HG03064 (cell line): ENCODE measurements around the gene SERINC5.
"Not testable (repeated sequence)": the region's sequence is repeated elsewhere in the genome, so short reads cannot be mapped to it uniquely, and the experiment has no call there.

Experiments
- ATAC-seq: cut with Tn5 transposase; IDR thresholded peaks from one replicate; pipeline ENCODE4 v1.9.1; 2021; ENCODE audit warnings: low read depth; ENCODE audit not compliant: unreplicated experiment

The SERINC5 gene

DNA sequence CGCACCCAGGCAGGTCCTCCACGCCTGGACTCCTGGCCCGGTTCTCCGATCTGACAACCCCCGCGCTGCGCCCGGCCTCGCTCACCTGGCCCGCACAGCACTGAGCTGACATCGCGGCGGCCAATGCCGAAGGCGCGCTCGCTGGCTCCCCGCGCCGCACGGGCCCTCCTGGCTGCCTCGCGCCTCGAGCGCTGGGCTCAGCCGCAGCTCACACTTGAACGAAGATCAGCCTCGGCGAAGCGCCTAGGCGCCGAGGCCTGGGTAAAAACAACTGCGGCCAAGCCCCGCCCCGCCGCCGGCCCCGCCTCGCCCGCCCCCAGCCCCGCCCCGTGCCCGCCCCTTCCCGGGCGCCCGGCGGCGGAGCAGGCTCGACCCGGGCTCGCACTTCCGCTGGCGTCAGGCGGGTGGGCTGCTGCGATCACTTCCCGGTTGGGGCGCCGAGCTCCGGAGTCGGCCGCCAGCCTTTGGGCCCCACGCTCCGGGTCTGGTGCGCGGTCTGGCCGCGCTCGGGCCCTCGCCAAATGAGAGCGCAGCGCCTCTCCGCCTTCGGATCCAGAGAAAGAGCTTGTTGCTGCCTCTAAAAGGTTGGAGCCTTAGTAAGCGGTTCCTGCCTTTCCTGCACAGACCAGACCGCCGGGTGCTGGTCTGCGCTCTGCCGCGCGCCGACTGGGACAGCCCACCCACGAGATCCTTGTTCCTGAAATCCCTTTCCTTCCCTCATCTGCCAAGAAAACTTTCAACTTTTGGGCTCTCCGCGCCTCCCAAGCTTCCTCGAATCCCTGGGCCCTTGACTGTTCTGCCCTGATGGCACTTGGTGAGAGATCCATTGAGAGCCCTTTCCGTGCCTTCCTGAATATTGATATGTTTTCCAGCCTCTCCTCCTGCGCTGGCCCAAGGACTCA is at the start of gene SERINC5:
Gene SERINC5 (minus strand): TSS at position 238 of the 902 bp plus-strand sequence. CDS start 126 bp downstream, at position 112.
- peak; percentile 80 for ATAC-seq

DNA sequence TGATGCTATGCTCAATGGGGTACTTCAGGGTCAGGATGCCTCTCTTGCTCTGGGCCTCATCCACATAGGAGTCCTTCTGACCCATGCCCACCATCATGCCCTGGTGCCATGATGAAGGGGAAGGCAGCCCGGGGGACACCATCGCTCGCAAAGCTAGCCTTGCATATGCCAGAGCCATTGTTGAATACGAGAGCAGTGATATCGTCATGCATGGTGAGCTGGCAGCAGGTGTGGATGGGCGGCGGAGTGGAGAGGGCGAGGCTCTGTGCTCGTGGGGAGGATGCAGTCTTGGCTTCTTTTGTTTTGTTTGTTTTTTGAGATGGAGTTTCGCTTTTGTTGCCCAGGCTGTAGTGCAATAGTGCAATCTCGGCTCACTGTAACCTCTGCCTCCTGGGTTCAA is 46.8 kb upstream of the SERINC5 start:
- ATAC-seq: no peak

DNA sequence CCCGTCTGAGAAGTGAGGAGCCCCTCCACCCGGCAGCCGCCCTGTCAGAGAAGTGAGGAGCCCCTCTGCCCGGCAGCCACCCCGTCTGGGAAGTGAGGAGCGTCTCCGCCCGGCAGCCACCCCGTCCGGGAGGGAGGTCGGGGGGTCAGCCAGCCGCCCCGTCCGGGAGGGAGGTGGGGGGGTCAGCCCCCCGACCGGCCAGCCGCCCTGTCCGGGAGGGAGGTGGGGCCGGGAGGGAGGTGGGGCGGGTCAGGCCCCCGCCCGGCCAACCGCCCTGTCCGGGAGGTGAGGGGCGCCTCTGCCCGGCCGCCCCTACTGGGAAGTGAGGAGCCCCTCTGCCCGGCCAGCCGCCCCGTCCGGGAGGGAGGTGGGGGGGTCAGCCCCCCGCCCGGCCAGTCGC is 45.5 kb upstream of the SERINC5 start:
- ATAC-seq: not testable (repeated sequence)

DNA sequence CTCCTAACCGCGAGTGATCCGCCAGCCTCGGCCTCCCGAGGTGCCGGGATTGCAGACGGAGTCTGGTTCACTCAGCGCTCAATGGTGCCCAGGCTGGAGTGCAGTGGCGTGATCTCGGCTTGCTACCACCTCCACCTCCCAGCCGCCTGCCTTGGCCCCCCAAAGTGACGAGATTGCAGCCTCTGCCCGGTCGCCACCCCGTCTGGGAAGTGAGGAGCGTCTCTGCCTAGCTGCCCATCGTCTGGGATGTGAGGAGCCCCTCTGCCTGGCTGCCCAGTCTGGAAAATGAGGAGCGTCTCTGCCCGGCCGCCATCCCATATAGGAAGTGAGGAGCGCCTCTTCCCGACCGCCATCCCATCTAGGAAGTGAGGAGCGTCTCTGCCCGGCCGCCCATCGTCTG is 44.9 kb upstream of the SERINC5 start:
- ATAC-seq: not testable (repeated sequence)

DNA sequence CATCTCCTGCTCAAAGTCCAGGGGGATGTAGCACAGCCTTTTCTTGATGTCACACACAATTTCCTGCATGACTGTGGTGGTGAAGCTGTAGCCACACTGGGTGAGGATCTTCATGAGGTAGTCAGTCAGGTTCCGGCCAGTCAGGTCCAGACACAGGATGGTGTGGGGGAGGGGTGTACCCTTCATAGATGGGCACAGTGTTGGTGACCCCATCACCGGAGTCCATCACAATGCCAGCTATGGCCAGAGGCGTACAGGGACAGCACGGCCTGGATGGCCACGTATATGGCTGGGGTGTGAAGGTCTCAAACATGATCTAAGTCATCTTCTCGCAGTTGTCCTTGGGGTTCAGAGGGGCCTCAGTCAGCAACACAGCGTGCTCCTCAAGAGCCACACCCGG is 44.3 kb upstream of the SERINC5 start:
- ATAC-seq: no peak

DNA sequence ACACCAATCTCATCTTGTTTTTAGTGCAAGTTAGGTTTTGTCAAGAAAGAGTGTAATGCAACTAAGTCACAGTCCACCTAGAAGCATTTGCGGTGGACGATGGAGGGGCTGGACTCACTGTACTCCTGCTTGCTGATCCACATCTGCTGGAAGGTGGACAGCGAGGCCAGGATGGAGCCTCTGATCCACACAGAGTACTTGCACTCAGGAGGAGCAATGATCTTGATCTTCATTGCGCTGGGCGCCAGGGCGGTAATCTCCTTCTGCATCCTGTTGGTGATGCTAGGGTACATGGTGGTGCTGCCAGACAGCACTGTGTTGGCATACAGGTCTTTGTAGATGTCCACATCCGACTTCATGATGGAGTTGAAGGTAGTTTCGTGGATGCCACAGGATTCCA is 43.8 kb upstream of the SERINC5 start:
- no peak for ATAC-seq

DNA sequence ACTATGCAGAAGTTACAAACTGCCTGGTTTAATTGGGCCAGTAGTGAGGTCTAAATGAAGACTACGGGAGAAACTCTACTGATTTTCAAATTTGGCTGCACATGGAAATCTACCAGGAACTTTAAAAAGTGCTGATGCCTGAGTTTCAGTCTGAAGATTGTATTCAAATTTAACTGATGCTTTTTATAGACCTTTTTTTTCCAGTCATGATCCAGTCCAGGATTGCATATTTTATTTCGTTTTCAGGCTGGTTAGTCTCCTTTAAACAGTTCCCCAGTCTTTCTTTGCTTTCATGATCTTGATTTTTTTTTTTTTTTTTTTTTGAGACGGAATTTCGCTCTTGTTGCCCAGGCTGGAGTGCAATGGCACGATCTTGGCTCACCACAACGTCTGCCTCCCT is 40.3 kb upstream of the SERINC5 start:
- ATAC-seq: no peak

DNA sequence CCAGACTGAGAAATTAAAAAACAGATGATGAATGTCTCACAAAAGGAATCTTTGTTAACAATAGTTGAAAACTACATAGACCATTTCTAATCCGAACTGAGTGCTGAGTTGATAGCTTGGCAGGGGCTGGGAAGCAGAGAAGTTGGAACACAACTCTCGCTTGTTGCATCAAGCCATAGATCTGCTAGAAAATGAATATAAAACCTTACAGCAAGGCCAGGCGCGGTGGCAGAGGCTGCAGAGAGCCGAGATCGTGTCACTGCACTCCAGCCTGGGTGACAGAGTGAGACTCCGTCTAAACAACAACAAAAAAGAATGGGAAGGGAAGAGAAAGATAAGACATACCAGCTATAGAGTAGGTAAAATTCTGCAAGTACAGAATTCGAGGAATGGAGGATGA is 35.9 kb upstream of the SERINC5 start:
- no peak for ATAC-seq

DNA sequence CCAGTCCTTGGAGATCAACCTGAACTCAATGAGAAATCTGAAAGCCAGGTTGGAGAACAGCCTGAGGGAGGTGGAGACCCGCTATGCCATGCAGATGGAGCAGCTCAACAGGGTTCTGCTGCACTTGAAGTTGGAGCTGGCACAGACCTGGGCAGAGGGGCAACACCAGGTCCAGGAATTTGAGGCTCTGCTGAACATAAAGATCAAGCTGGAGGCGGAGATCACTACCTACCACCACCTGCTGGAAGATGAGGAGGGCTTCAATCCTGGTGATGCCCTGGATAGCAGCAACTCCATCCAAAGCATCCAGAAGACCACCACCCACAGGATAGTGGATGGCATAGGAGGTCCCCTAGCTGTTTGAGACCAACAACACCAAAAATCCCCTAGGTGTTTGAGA is 33.5 kb upstream of the SERINC5 start:
- ATAC-seq: no peak

DNA sequence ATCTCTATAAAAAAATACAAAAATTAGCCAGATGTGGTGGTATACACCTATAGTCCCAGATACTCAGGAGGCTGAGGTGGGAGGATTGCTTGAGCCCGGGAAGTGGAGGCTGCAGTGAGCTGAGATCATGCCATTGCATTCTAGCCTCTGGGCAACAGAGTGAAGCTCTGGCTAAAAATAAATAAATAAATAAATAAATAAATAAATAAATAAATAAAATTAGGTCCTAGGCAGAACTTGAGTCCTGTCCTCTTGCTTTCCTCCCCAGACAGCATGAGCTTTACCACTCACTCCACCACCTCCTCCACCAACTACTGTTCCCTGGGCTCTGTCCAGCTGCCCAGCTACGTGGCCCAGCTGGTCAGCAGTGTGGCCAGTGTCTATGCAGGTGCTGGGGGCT is 32.3 kb upstream of the SERINC5 start:
- no peak for ATAC-seq

DNA sequence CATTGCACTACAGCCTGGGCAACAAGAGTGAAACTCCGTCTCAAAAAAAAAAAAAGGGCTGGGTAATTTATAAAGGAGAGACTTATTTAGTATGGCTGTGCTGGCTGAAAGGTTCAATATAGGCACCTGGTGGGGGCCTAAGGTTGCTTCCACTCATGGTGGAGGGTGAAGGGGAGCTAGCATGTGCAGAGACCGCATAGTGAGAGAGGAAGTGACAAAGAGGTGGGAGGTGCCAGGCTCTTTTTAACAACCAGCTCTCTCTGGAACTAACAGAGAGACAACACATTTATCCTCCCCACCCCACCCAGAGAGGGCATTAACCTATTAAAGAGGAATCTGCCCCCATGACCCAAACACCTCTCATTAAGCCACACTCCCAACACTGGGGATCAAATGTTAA is 28.9 kb upstream of the SERINC5 start:
- ATAC-seq: no peak

DNA sequence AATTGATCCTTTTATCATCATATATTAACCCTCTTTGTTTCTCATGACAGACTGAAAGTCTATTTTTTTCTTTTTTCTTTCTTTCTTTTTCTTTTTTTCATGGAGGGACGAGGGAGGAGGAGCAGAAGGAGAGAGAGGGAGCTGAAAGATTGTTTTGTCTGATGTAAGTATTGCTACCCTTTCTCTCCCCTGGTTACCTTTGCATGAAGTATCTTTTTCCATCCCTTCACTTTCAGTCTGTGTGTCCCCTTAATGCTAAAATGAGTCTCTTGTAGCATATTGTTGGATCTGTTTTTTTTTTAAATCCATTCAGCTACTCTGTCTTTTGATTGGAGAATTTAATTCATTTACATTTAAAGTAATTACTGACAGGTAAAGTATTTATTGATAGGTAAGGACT is 27.5 kb upstream of the SERINC5 start:
- no peak for ATAC-seq

DNA sequence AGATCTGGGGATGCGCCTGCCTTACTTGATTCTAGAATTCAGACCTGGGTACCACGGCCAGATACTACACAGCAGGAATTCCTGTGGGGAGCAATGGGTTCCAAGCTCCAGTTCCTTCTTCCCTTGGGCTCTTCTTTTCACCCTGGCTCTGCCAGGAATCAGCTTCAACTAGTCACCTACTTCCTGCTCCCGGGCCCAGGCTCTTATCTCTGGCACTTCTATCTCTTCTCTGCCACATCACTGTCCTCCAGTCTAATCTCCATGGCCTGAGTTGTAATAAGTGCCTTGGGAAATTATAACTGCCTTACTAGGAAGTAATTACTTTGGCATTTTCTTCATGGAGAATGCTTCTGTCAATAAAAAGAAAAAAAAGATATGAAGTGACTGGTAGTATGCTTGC is 26.2 kb upstream of the SERINC5 start:
- ATAC-seq: no peak

DNA sequence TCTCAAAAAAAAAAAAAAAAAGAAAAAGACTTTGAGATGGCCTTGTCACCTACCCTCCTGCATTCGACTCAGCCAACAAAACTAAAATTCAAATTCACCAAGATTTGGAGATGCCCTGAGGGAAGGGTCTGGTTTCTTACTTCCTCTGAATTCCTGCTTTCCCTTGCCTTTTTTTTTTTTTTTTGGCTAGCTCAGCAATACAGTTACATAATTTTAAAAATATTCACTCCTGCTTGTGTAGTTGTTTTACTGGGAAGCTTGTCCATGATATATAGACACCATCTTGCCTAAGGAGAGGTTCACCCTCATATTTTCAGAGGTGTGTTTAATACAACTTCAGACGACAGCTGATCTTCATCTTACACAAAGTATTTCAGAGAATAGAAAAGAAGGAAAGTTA is 21.3 kb upstream of the SERINC5 start:
- ATAC-seq: no peak

DNA sequence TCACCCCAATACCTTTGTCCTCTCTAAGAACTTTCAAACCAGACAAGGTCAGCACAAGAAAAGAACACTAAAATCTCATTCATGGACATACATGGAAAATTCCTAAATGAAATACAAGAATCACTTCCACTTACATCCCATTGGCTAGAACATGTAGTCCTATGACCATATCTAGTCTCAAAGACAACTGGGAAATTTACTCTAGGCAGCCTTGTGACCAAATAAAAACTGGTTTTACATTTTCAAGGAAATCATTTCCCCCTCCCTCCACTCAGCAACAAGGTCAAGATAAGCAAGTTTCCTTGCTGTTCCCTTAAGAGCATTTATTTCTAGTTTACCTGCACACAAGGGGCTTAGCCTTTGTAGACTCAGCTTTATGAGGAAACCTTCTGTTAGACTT is 20.3 kb upstream of the SERINC5 start:
- no peak for ATAC-seq

DNA sequence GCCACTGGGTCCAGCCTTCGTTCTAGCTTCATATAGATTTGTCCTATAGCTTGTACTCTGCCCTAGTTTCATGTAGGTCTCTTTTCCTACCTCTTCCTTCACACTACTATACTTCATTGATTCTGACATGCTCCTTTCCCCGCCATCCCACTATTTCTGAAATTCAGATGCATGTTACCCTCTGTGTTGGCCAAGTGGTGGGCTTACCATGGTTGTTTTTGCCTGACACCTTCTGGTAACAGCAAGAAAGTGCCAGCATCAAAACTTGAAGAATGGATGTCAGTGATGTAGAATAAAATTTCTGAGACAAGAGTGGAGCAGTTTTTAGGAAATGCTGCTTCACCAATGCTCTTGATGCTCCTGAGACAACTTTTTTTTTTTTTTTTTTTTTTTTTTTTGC is 19.5 kb upstream of the SERINC5 start:
- ATAC-seq: no peak

DNA sequence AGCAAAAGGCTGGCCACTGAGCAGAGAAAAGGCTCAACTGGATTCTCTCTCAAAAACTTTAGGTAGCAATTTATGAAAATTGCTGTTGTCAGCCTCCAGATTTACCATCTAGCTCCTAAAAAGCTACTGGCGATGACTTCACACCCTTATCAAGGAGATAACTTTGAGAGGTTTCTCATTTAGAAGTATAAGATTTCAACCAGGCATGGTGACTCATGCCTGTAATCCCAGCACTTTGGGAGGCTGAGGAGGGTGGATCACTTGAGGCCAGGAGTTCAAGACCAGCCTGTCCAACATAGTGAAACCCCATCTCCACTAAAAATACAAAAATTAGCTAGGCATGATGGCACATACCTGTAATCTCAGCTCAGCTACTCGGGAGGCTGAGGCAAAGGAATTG is 14.7 kb upstream of the SERINC5 start:
- ATAC-seq: not testable (repeated sequence)

DNA sequence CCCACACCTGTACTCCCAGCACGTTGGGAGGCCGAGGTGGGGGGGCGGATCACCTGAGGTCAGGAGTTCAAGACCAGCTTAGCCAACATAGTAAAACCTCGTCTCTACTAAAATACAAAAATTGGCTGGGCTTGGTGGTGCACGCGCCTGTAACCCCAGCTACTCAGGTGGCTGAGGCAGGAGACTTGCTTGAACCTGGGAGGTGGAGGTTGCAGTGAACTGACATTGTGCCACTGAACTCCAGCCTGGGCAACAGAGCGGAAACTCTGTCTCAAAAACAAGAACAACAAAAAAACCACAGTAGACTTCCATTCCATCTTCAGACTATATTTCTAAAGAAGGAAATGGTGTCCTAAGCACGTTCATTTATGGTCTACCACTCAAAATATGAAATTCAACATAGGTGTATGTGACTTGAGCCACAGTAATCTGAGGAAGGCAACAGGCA is 14.2 kb upstream of the SERINC5 start:
- ATAC-seq: no peak

DNA sequence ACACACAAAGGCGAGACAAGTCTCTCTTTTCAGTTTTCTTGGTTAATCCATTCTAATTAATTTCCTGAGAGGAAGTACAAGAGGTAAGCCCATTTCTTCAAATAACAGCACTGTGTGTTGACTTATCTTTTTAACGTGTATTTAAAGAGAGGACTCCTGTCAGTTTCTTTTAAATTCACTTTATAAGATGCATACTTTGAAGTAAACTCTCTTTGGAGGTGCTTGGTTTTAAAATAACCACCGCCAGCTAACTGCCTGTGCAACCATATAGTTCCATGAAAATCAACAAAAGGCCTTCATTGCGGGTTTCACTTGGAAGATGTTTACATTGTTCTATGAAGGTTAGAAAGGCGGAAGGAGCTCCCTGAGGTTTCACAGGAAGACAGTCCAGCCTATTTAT is 13.1 kb upstream of the SERINC5 start:
- no peak for ATAC-seq

DNA sequence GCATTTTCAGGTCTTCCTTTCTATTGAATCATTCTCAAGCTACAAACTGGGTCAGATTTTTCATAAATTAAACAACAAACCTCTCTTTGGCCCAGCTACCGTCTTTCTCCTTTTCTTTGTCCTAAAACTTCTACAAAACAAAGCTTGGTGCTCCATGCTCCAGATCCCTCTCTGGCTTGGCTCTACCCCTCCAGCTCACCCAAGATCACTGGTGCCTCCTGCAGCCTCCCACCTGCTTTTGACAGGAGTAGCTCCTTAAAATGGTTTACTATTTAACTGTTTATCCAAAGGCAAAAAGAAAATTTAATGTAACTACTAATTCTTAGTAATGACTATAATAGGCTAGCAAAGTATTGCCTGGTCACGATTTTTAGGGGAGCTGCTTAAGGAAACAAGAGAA is 10.7 kb upstream of the SERINC5 start:
- no peak for ATAC-seq

DNA sequence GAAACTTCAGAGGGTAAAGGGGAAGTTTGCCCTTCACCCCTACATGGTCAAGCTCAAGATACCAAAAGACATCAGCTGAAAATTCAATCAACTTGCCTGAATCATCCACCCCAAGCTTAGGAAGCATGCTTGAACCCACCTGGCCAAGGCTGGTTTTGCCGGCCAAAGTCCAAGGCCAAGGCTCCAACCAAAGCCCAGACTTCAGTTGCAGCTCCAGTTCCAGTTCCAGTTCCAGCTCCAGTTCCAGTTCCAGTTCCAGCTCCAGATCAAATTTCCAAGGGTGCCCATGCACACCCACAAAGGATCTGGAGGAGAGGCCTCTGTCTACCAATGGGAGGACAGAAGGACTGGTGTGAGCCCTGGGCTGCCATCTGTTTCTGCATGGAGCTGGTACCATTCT is 4.6 kb upstream of the SERINC5 start:
- ATAC-seq: no peak

DNA sequence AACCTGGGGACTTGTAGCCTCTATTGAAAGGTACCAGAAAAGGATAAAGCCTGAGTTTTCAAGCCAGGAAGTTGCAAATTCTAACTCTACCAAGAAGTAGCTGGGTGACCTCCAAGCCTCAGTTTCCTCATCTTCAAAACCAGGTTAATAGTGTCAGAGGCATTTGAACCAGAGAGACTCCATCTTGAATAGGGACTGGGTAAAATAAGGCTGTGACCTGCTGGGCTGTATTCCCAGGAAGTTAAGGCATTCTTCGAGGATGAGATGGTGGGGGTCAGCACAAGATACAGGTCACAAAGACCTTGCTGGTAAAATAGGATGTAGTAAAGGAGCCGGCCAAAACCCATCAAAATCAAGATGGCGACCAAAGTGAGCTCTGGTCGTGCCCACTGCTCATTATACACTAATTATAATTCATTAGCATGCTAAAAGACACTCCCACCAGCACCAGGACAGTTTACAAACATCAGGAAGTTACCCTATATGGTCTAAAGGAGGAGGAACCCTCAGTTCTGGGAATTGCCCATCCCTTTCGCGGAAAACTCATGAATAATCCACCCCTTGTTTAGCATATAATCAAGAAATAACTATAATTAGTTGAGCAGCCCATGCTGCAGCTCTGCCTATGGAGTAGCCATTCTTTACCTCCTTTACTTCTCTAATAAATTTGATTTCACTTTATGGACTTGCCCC is 3.8 kb upstream of the SERINC5 start:
- ATAC-seq: no peak
